Tibial artery (tissue), 4 donors: Measurements from ENCODE around the gene RAB11FIP5.

ENCODE experiments used
- DNase-seq, 2 donors: peaks; one replicate each; pipeline ENCODE4 v3.0.0-alpha.2; 2019
- H3K27ac ChIP-seq, 2 donors: fragments of 200-600 bp; sonication (generic) in 1 of 2; 1 replicate in 1 of 2; 2 replicates in 1 of 2; pipeline ENCODE4 v1.5.1; 2018 to 2019; ENCODE audit warnings: mild to moderate bottlenecking in 1 of 2
- H3K27me3 ChIP-seq, 2 donors: fragments of 200-600 bp; sonication (generic) in 1 of 2; one replicate each; pipeline versions ENCODE4 v1.5.1 to v1.6.0; 2016 to 2019
- H3K36me3 ChIP-seq, 3 donors: fragments of 200-600 bp; sonication (generic) in 2 of 3; one replicate each; pipeline ENCODE4 v1.5.1; 2016 to 2019; ENCODE audit warnings: mild to moderate bottlenecking in 2 of 3
- H3K4me1 ChIP-seq, 4 donors: fragments of 200-600 bp; sonication (generic) in 2 of 4; 1 replicate in 3 of 4; 2 replicates in 1 of 4; pipeline ENCODE4 v1.5.1; 2016 to 2019
- H3K4me3 ChIP-seq, 2 donors: fragments of 200-600 bp; sonication (generic) in 1 of 2; 1 replicate in 1 of 2; 2 replicates in 1 of 2; pipeline ENCODE4 v1.5.1; 2018 to 2019; ENCODE audit warnings: mild to moderate bottlenecking in 2 of 2
- H3K9me3 ChIP-seq, 3 donors: fragments of 200-600 bp; sonication (generic) in 1 of 3; one replicate each; pipeline ENCODE4 v1.5.1; 2016 to 2019
- intact Hi-C: fragments of 100-400 bp; cut with DNase I; formaldehyde crosslinking; loops from one replicate; pipeline ENCODE4 v1.15.0; 2023; ENCODE audit warnings: low total_unique reads
- TF ChIP-seq, protein P1 (sequence below), 2 experiments: fragments of 200-600 bp in 1 of 2; fragments of 450-650 bp in 1 of 2; IDR thresholded peaks; one replicate each; pipeline ENCODE4 v1.5.1; 2017 to 2019; ENCODE audit warnings: antibody characterized with exemption in 2 of 2, mild to moderate bottlenecking in 1 of 2, moderate library complexity in 1 of 2

The RAB11FIP5 gene

DNA sequence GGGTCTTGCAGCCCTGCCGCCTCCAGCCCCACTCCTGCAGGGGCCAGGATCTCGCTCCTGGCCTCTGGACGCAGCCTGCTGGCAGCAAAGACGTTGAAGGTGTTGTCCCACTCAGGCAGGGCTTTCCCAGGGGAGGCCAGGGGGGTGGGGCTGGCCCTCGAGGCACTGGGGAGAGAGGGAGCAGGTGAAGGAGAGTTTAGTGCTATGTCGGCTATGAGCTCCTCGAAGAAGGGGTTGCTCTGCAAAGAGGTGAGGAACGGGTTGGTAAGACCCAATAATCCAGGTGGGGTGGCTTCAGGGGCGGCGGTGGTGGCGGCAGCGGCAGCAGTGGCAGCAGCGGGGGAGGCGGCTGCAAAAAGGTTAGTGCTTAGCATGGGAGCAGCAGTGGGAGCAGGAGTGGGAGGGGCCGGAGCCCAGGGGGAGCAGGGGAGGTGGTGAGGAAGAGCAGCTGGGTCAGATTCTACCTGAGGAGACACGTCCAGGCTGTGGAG, 31.5 kb downstream of the RAB11FIP5 start:
- H3K27ac ChIP-seq, result no peak overlapping the region
- TF ChIP-seq, protein P1, sequence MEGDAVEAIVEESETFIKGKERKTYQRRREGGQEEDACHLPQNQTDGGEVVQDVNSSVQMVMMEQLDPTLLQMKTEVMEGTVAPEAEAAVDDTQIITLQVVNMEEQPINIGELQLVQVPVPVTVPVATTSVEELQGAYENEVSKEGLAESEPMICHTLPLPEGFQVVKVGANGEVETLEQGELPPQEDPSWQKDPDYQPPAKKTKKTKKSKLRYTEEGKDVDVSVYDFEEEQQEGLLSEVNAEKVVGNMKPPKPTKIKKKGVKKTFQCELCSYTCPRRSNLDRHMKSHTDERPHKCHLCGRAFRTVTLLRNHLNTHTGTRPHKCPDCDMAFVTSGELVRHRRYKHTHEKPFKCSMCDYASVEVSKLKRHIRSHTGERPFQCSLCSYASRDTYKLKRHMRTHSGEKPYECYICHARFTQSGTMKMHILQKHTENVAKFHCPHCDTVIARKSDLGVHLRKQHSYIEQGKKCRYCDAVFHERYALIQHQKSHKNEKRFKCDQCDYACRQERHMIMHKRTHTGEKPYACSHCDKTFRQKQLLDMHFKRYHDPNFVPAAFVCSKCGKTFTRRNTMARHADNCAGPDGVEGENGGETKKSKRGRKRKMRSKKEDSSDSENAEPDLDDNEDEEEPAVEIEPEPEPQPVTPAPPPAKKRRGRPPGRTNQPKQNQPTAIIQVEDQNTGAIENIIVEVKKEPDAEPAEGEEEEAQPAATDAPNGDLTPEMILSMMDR (IDR thresholded peaks at IDR 0.05), result no peak
- intact Hi-C loops, result no loop called here
- H3K36me3 ChIP-seq, result peaks cover 7 to 65% (median 23%) of the 10 kb centered on the region in 3 donors
- no peak overlapping the region for H3K4me3 ChIP-seq
- no peak for DNase-seq
- peaks cover 0 to 21% (median 16%) of the 10 kb centered on the region in 4 donors for H3K4me1 ChIP-seq
- no peaks in the 10 kb centered on the region for H3K9me3 ChIP-seq
- no peaks in the 10 kb centered on the region for H3K27me3 ChIP-seq

DNA sequence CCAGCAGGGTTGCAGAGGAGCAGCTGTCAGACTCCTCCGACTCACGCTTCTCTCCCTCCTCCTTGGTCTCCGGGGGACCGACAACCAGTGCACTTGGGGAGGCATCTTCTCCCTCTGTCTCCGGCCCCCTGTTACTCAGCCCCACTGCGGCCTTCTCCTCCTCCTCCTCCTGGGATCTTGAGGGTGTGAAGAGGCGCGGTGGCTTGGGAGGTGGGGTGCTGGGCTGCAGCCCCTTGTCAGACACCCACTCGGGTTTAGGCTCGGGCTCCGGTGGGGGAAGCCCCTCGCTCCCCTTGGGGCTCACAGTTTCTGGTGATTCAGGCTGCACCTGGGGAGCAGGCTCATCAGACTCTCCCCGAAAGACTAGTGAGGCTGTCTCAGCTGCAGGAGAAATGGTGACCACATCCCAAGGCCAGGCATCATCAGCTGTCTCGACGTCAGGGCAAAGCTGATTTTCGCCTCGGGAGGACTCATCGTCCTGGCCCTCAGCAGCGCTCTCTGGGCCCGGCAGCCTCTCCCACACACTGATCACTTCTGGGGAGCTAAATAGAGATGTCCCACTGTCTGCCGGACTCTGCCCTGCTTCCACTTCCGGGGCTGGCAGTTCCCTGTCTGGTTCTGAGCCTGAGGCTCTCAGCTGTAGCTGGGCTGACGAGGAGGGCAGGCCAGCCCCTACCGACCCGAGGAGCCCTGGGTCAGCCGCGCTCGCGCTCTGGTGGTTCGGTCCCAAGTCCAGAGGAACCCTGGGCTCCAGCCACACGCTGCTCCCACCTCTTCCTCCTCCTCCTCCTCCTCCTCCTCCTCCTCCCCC, 32.2 kb downstream of the RAB11FIP5 start:
- Histone ChIP-seq H3K36me3 (peaks cover 7 to 67% (median 29%) of the 10 kb centered on the region in 3 donors), H3K4me3 (no peak overlapping the region), H3K9me3 (no peaks in the 10 kb centered on the region), H3K27ac (no peak overlapping the region), H3K4me1 (peaks cover 0 to 14% (median 9%) of the 10 kb centered on the region in 4 donors), H3K27me3 (no peaks in the 10 kb centered on the region)
- intact Hi-C loops, result no loop called here
- DNase-seq, result no peak
- TF ChIP-seq, protein P1 (IDR thresholded peaks at IDR 0.05), result no peak

DNA sequence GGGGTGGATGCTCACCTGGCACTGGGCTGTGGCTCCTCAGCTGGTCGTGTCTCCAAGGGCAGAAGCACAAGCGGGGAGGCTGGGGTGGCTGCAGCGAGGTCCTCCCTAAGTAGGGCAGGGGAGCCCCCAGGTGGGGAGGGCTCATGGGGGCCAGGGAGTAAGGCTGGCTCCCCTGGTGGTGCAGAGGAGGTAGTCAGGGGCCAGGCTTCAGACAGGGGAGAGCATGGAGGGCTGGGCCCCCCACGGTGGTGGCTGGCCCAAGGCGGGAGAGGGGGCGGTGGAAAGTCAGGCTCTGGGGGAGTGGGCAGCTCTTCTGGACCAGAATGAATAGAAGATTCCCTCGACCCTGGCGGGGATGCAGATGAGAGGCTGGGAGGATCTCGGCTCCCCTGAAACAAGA, 33.1 kb downstream of the RAB11FIP5 start:
- intact Hi-C loops, result no loop called here
- Histone ChIP-seq H3K9me3 (no peaks in the 10 kb centered on the region), H3K36me3 (peaks cover 7 to 69% (median 33%) of the 10 kb centered on the region in 3 donors), H3K27me3 (no peaks in the 10 kb centered on the region), H3K4me1 (peaks cover 0 to 7% (median 2%) of the 10 kb centered on the region in 4 donors), H3K27ac (no peak overlapping the region), H3K4me3 (no peak overlapping the region)
- TF ChIP-seq, protein P1 (IDR thresholded peaks at IDR 0.05), result no peak
- no peak for DNase-seq

DNA sequence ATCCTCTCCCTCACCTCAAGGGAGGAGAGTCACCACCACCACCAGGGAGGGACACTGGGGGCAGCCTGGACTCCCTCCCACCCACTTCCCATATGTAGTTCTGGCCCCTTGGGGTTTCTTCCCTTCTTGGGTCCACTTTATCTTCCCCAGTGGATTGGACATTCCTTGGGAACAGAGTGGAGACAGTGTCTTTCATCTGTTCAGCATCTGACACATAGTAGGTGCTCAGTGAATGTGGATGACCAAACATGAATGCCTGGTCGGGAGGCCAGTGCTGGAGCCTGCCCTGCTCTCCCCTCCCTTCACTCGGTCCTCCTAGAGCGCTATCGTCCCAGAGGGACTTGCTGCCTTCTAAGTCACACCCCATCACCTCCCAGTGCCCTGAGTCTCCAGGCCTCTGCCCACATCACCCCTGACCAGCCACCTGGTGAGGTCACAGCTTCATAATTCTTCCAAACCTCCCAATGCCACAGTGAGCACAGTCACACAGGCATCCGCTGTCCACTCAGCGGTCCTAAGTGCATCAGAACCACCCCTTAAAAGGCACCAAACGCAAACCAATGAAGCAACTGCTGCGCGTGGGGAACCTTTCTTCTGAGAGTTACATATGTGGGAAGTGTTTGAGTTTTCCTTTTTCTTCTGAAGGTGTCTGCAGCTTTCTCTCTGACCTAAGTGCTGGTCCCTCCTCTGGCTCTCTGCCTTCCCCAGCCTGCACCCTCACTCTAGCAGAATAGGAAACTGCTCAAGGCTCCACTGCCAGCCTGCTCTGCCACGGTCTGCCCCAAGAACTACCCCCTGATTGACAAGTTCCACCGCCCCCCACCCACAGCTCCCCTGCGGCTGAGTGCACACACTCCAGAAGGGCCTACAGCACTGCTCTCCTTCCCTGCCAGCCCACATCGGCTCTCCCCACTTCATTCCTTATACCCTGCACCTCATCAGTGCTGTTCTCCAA, 34.0 kb downstream of the RAB11FIP5 start:
- H3K27ac ChIP-seq, result no peak overlapping the region
- no peaks in the 10 kb centered on the region for H3K27me3 ChIP-seq
- TF ChIP-seq, protein P1 (IDR thresholded peaks at IDR 0.05), result no peak
- H3K36me3 ChIP-seq, result peaks cover 7 to 70% (median 27%) of the 10 kb centered on the region in 3 donors
- no peaks in the 10 kb centered on the region for H3K9me3 ChIP-seq
- DNase-seq, result no peak
- H3K4me1 ChIP-seq, result peaks cover 0 to 5% (median 0%) of the 10 kb centered on the region in 4 donors
- no peak overlapping the region for H3K4me3 ChIP-seq
- intact Hi-C loops, result no loop called here

DNA sequence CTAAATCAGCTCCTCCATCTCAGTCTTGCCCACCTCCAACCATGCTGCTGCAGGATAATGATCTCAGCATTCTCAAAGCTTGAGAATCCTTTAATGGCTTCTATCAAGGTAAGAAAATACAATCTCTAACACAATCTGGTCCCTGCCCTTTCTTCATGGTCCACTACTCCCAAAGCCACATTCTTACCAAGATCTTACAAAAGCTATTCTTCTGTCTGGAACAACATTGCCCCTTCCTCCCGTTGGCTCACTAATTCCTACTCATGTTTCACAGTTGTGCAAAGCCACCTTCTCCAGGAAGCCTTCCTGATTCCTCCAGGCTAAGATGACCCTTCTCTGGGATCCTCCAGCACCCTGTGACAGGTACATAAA, 35.3 kb downstream of the RAB11FIP5 start:
- TF ChIP-seq, protein P1 (IDR thresholded peaks at IDR 0.05), result no peak
- Histone ChIP-seq H3K9me3 (no peaks in the 10 kb centered on the region), H3K4me3 (no peak overlapping the region), H3K27me3 (no peaks in the 10 kb centered on the region), H3K36me3 (peaks cover 7 to 67% (median 27%) of the 10 kb centered on the region in 3 donors), H3K27ac (no peak overlapping the region), H3K4me1 (peaks cover 0 to 6% (median 2%) of the 10 kb centered on the region in 4 donors)
- intact Hi-C loops, result no loop called here
- no peak for DNase-seq
